Naive thymus-derived CD4-positive, alpha-beta T cell (primary cell): Measurements from ENCODE around the gene BMP5. TPM values are rescaled to one million over a fixed set of nuclear protein-coding genes. Genes with fewer than 3 reads are reported as not detected.

Experiments used
- ATAC-seq: fragments of 150-1000 bp; cut with Tn5 transposase; 2 replicates; pipeline ENCODE4 v1.10.0; 2021; ENCODE audit warnings: mild to moderate bottlenecking, moderate library complexity
- CTCF ChIA-PET: fragments of 350-600 bp; sonication (Branson Sonifier 250); formaldehyde crosslinking; loops from one replicate; lab custom pipeline; 2021; ENCODE audit warnings: antibody characterized with exemption; lab: Charles Lee
- POLR2A ChIA-PET: fragments of 350-600 bp; sonication (Branson Sonifier 250); formaldehyde crosslinking; loops from one replicate; lab custom pipeline; 2021; ENCODE audit warnings: antibody characterized with exemption, inconsistent platforms; lab: Charles Lee
- DNase-seq, 9 donors: peaks; one replicate each; pipeline versions ENCODE4 v3.0.0 to v3.0.0-alpha.2; 2020 to 2022; ENCODE audit warnings: mixed read lengths in 1 of 9
- H3K27ac ChIP-seq: one replicate; pipeline ENCODE4 v1.7.0; 2013; ENCODE audit warnings: mild to moderate bottlenecking, low read depth, low read length, moderate library complexity
- H3K27me3 ChIP-seq, 2 donors: one replicate each; pipeline ENCODE4 v1.7.0; 2013; ENCODE audit warnings: low read length in 2 of 2, mild to moderate bottlenecking in 2 of 2, moderate library complexity in 2 of 2; ENCODE audit not compliant: control insufficient read depth in 2 of 2, insufficient read depth in 2 of 2
- H3K36me3 ChIP-seq, 3 experiments: 1 replicate in 2 of 3; 2 replicates in 1 of 3; pipeline ENCODE4 v1.7.0; 2013; ENCODE audit warnings: low read length in 3 of 3, mild to moderate bottlenecking in 3 of 3, moderate library complexity in 1 of 3; ENCODE audit not compliant: insufficient read depth in 3 of 3, control insufficient read depth in 2 of 3
- H3K4me1 ChIP-seq, 2 donors: one replicate each; pipeline ENCODE4 v1.7.0; 2013; ENCODE audit warnings: low read length in 2 of 2, mild to moderate bottlenecking in 2 of 2, moderate library complexity in 1 of 2; ENCODE audit not compliant: control insufficient read depth in 2 of 2, insufficient read depth in 2 of 2
- H3K4me3 ChIP-seq: 2 replicates; pipeline ENCODE4 v1.7.0; 2013; ENCODE audit warnings: mild to moderate bottlenecking, low read length
- H3K9me3 ChIP-seq, 3 experiments: 1 replicate in 2 of 3; 2 replicates in 1 of 3; pipeline ENCODE4 v1.7.0; 2013; ENCODE audit warnings: low read length in 3 of 3; ENCODE audit not compliant: control insufficient read depth in 2 of 3
- H3K27ac Mint-ChIP-seq, 9 donors: one replicate each; pipeline ENCODE4 v1.8.0; 2020 to 2022; ENCODE audit warnings: mixed read lengths in 9 of 9, mild to moderate bottlenecking in 8 of 9, moderate library complexity in 5 of 9, inconsistent platforms in 2 of 9
- H3K27me3 Mint-ChIP-seq, 5 donors: one replicate each; pipeline ENCODE4 v1.8.0; 2021 to 2022; ENCODE audit warnings: mixed read lengths in 5 of 5, mild to moderate bottlenecking in 1 of 5
- H3K36me3 Mint-ChIP-seq, 5 donors: one replicate each; pipeline ENCODE4 v1.8.0; 2020 to 2022; ENCODE audit warnings: mixed read lengths in 5 of 5, mild to moderate bottlenecking in 3 of 5, inconsistent platforms in 1 of 5
- H3K4me1 Mint-ChIP-seq, 7 donors: one replicate each; pipeline ENCODE4 v1.8.0; 2020 to 2022; ENCODE audit warnings: mixed read lengths in 7 of 7, mild to moderate bottlenecking in 3 of 7, inconsistent platforms in 1 of 7
- H3K4me3 Mint-ChIP-seq, 10 donors: one replicate each; pipeline ENCODE4 v1.8.0; 2020 to 2022; ENCODE audit warnings: mild to moderate bottlenecking in 10 of 10, mixed read lengths in 10 of 10, moderate library complexity in 6 of 10, inconsistent platforms in 2 of 10
- H3K9me3 Mint-ChIP-seq, 11 donors: one replicate each; pipeline ENCODE4 v1.8.0; 2020 to 2022; ENCODE audit warnings: mixed read lengths in 11 of 11, mild to moderate bottlenecking in 4 of 11, inconsistent platforms in 1 of 11, moderate library complexity in 1 of 11
- intact Hi-C, 2 donors: fragments of 100-400 bp; cut with micrococcal nuclease; formaldehyde crosslinking; loops; one replicate each; pipeline ENCODE4 v1.15.1; 2023
- polyA plus RNA-seq, 2 donors: library from polyadenylated mRNA; unstranded; fragments of 300-500 nt; fragmentation: Illumina TruSeq; gene quantifications; one replicate each; pipeline ENCODE4 v1.2.3, GENCODE V29; 2021
- total RNA-seq, 6 experiments: library from RNA in 5 of 6; stranded (reverse) in 5 of 6; gene quantifications; 1 replicate in 5 of 6; 2 replicates in 1 of 6; pipeline ENCODE4 v1.2.3 and lab custom pipeline; 2021 to 2026

BMP5 gene
- total and polyA plus RNA-seq, 7 experiments from 2014 or later = not detected

DNA sequence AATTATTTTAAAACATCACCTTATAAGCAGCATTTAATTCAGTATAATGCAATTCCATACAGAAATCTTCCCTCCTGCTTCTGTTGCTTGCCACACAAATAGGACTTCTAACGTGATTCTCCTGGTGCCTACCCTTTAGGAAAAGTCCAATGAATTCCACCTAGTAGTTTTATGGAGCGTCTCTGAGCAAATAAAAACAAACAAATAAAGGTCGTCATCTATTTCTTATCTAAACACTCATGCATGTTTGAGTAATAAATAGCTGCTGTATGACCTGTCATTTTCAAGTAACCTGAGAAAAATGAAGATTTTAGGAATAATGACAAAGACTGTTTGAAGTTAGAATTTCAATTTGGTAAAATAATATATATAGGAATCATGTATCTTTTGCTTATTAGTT lies 102.7 kb downstream of the BMP5 start:
- Mint-ChIP-seq H3K27ac (no peak overlapping the region), H3K4me1 (no peaks in the 10 kb centered on the region), H3K27me3 (no peaks in the 10 kb centered on the region), H3K9me3 (peaks cover 0 to 8% (median 0%) of the 10 kb centered on the region in 11 donors), H3K4me3 (no peak overlapping the region), H3K36me3 (no peaks in the 10 kb centered on the region)
- ChIA-PET POLR2A (no interaction called here), CTCF (no interaction called here)
- Histone ChIP-seq H3K27ac (no peak overlapping the region), H3K4me1 (no peaks in the 10 kb centered on the region), H3K36me3 (no peaks in the 10 kb centered on the region), H3K27me3 (no peaks in the 10 kb centered on the region), H3K4me3 (no peak overlapping the region), H3K9me3 (no peaks in the 10 kb centered on the region)
- DNase-seq (no peak), ATAC-seq (no peak)
- intact Hi-C loops = no loop called here

GRCh38 chr6:55759536-55759935 lies 115.9 kb downstream of the BMP5 start:
- Mint-ChIP-seq H3K9me3 (peaks cover 0 to 13% (median 3%) of the 10 kb centered on the region in 11 donors), H3K27ac (no peak overlapping the region), H3K36me3 (no peaks in the 10 kb centered on the region), H3K4me1 (no peaks in the 10 kb centered on the region), H3K27me3 (no peaks in the 10 kb centered on the region), H3K4me3 (no peak overlapping the region)
- H3K9me3 ChIP-seq = no peaks in the 10 kb centered on the region
- no peaks in the 10 kb centered on the region for H3K4me1 ChIP-seq
- ChIA-PET POLR2A (no interaction called here), CTCF (interaction anchor here (0.8 kb wide), 1 partner anchor 73 kb away, joined by 3 read pairs; no protein-coding TSS in a partner anchor)
- intact Hi-C loops = no loop called here
- H3K27ac ChIP-seq = no peak overlapping the region
- no peak for ATAC-seq
- DNase-seq = no peak
- H3K27me3 ChIP-seq = no peaks in the 10 kb centered on the region
- H3K36me3 ChIP-seq = no peaks in the 10 kb centered on the region
- no peak overlapping the region for H3K4me3 ChIP-seq

- POLR2A ChIA-PET = no interaction called here
- no peaks in the 10 kb centered on the region for H3K9me3 ChIP-seq
- H3K4me1 ChIP-seq = no peaks in the 10 kb centered on the region
- Mint-ChIP-seq H3K9me3 (peaks cover 0 to 10% (median 3%) of the 10 kb centered on the region in 11 donors), H3K27me3 (no peaks in the 10 kb centered on the region), H3K27ac (no peak overlapping the region), H3K4me1 (no peaks in the 10 kb centered on the region), H3K36me3 (no peaks in the 10 kb centered on the region), H3K4me3 (no peak overlapping the region)
- intact Hi-C loops = no loop called here
- ATAC-seq (no peak), DNase-seq (no peak)
- H3K27me3 ChIP-seq = no peaks in the 10 kb centered on the region
- CTCF ChIA-PET = no interaction called here
- no peak overlapping the region for H3K27ac ChIP-seq
- no peak overlapping the region for H3K4me3 ChIP-seq
- H3K36me3 ChIP-seq = no peaks in the 10 kb centered on the region
Measured at GRCh38 chr6:55758156-55758937, 117.0 kb downstream of the BMP5 start.

GRCh38 chr6:55756531-55757031 lies 118.8 kb downstream of the BMP5 start:
- H3K27ac Mint-ChIP-seq = no peak overlapping the region
- Histone ChIP-seq H3K9me3 (no peaks in the 10 kb centered on the region), H3K4me1 (no peaks in the 10 kb centered on the region), H3K27me3 (no peaks in the 10 kb centered on the region), H3K36me3 (no peaks in the 10 kb centered on the region), H3K27ac (no peak overlapping the region), H3K4me3 (no peak overlapping the region)
- CTCF ChIA-PET = no interaction called here
- H3K36me3 Mint-ChIP-seq = no peaks in the 10 kb centered on the region
- no peaks in the 10 kb centered on the region for H3K4me1 Mint-ChIP-seq
- ATAC-seq = no peak
- H3K4me3 Mint-ChIP-seq = no peak overlapping the region
- H3K27me3 Mint-ChIP-seq = no peaks in the 10 kb centered on the region
- peaks cover 0 to 8% (median 3%) of the 10 kb centered on the region in 11 donors for H3K9me3 Mint-ChIP-seq
- DNase-seq = no peak
- intact Hi-C loops = no loop called here
- POLR2A ChIA-PET = no interaction called here

GRCh38 chr6:55748880-55749279 lies 126.5 kb downstream of the BMP5 start:
- Histone ChIP-seq H3K27ac (no peak overlapping the region), H3K27me3 (no peaks in the 10 kb centered on the region), H3K36me3 (no peaks in the 10 kb centered on the region), H3K4me3 (no peak overlapping the region), H3K4me1 (no peaks in the 10 kb centered on the region), H3K9me3 (no peaks in the 10 kb centered on the region)
- POLR2A ChIA-PET = no interaction called here
- Mint-ChIP-seq H3K4me3 (no peak overlapping the region), H3K27me3 (no peaks in the 10 kb centered on the region), H3K9me3 (peaks cover 0 to 28% (median 7%) of the 10 kb centered on the region in 11 donors), H3K36me3 (peaks cover 0 to 5% (median 0%) of the 10 kb centered on the region in 5 donors), H3K27ac (no peak overlapping the region), H3K4me1 (no peaks in the 10 kb centered on the region)
- DNase-seq (no peak), ATAC-seq (no peak)
- intact Hi-C loops = no loop called here
- CTCF ChIA-PET = no interaction called here

GRCh38 chr6:55746473-55746872 lies 128.9 kb downstream of the BMP5 start:
- Mint-ChIP-seq H3K27me3 (no peaks in the 10 kb centered on the region), H3K27ac (no peak overlapping the region), H3K36me3 (peaks cover 0 to 5% (median 0%) of the 10 kb centered on the region in 5 donors), H3K4me3 (no peak overlapping the region), H3K9me3 (peaks cover 0 to 39% (median 10%) of the 10 kb centered on the region in 11 donors), H3K4me1 (no peaks in the 10 kb centered on the region)
- POLR2A ChIA-PET = no interaction called here
- Histone ChIP-seq H3K4me1 (no peaks in the 10 kb centered on the region), H3K9me3 (no peaks in the 10 kb centered on the region), H3K27me3 (no peaks in the 10 kb centered on the region), H3K4me3 (no peak overlapping the region), H3K36me3 (no peaks in the 10 kb centered on the region), H3K27ac (no peak overlapping the region)
- ATAC-seq (no peak), DNase-seq (no peak)
- intact Hi-C loops = no loop called here
- CTCF ChIA-PET = interaction anchor here (0.7 kb wide), 1 partner anchor 11 kb away, joined by 3 read pairs; no protein-coding TSS in a partner anchor

DNA sequence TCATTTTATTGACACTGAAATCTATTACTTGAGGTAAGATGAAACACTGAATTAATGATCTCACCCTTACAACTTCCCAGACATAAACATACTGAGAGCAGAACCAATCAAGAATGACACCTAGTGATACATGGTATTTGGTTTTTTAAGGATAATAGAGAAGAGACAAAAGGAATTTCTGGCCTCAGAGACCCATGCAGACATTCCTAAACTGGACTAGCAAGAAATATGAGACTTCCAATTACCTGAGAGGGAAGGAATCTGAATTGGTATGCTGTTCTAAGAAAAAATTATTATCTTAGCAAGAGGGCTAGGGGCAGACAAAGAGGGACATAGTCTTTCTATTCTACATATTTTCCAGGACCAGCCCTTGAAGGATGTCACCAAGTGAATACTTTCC lies 141.1 kb downstream of the BMP5 start:
- Mint-ChIP-seq H3K27me3 (no peaks in the 10 kb centered on the region), H3K4me1 (no peaks in the 10 kb centered on the region), H3K9me3 (peaks cover 0 to 14% (median 9%) of the 10 kb centered on the region in 11 donors), H3K27ac (no peak overlapping the region), H3K4me3 (no peak overlapping the region), H3K36me3 (no peaks in the 10 kb centered on the region)
- ChIA-PET CTCF (no interaction called here), POLR2A (no interaction called here)
- intact Hi-C loops = no loop called here
- ATAC-seq = no peak
- peaks cover 0 to 4% (median 0%) of the 10 kb centered on the region in 3 experiments for H3K9me3 ChIP-seq
- no peaks in the 10 kb centered on the region for H3K36me3 ChIP-seq
- no peaks in the 10 kb centered on the region for H3K27me3 ChIP-seq
- H3K27ac ChIP-seq = no peak overlapping the region
- H3K4me1 ChIP-seq = no peaks in the 10 kb centered on the region
- no peak overlapping the region for H3K4me3 ChIP-seq
- no peak for DNase-seq
